K562 (cell line): ENCODE results near the gene XRCC2. TPM values are rescaled to one million over a fixed set of nuclear protein-coding genes. Genes with fewer than 3 reads are reported as not detected.
A peak's percentile ranks its signal among the peaks of the same experiment; 100 is the strongest.

ENCODE experiments used
- ATAC-seq: fragments of 200-7000 bp; cut with Tn5 transposase; 3 replicates; pipeline ENCODE4 v1.9.1; 2020; ENCODE audit warnings: moderate library complexity
- BruUV-seq: library from RNA; stranded (reverse); fragments of 400-500 nt; replicated peaks from 2 replicates; lab custom pipeline; 2021; lab: Mats Ljungman, UMichigan
- CTCF ChIA-PET: fragments of 300-600 bp; formaldehyde crosslinking; extraction: SDS; loops from one replicate; lab custom pipeline; 2021; ENCODE audit warnings: low intra/inter-chr PET ratio; lab: Yijun Ruan, JAX
- POLR2A ChIA-PET: fragments of 300-600, 350-650 bp; sonication (Branson Sonifier 250); formaldehyde crosslinking; extraction: SDS; loops from one replicate; lab custom pipeline; 2021; ENCODE audit warnings: antibody characterized with exemption, inconsistent platforms; lab: Yijun Ruan, JAX
- DNase-seq, 4 experiments: peaks; one replicate each; pipeline versions ENCODE4 v3.0.0 to v3.0.0-alpha.2; 2011 to 2018; ENCODE audit warnings: low spot score in 3 of 4, mixed read lengths in 3 of 4; ENCODE audit errors: extremely low read depth in 1 of 4
- FAIRE-seq: peaks from 2 replicates; lab custom pipeline; 2011; peaks lifted over from hg19 to GRCh38; lab: Jason Lieb, UNC
- H2AFZ ChIP-seq: 2 replicates; pipeline ENCODE4 v1.6.0; 2011; ENCODE audit warnings: low read depth, low read length, control low read depth, inconsistent platforms
- H3K27ac ChIP-seq: fragments of 200-600 bp; 3 replicates; pipeline ENCODE4 v1.8.0; 2011; ENCODE audit warnings: low read depth, mild to moderate bottlenecking, control low read depth, inconsistent platforms, low read length, moderate library complexity, mixed read lengths; ENCODE audit errors: extremely low read depth
- H3K27me3 ChIP-seq, 2 experiments: fragments of 300-600 bp in 1 of 2; 2 replicates in 1 of 2; 3 replicates in 1 of 2; pipeline versions ENCODE4 v1.6.0 to v1.8.0; 2011; ENCODE audit warnings: inconsistent platforms in 2 of 2, low read length in 2 of 2, mild to moderate bottlenecking in 1 of 2, mixed read lengths in 1 of 2, moderate library complexity in 1 of 2; ENCODE audit not compliant: control insufficient read depth in 2 of 2, insufficient read depth in 2 of 2
- H3K36me3 ChIP-seq: fragments of 300-600 bp; 3 replicates; pipeline ENCODE4 v1.8.0; 2011; ENCODE audit warnings: mild to moderate bottlenecking, low read length, inconsistent platforms; ENCODE audit not compliant: control insufficient read depth, insufficient read depth
- H3K4me1 ChIP-seq, 2 experiments: fragments of 200-600 bp in 1 of 2; replicated peaks in 1 of 2; 2 replicates in 1 of 2; 3 replicates in 1 of 2; pipeline versions ENCODE4 v1.5.1 to v1.8.0; 2011; ENCODE audit warnings: inconsistent platforms in 2 of 2, low read length in 2 of 2, mild to moderate bottlenecking in 1 of 2, mixed read lengths in 1 of 2, moderate library complexity in 1 of 2; ENCODE audit not compliant: control insufficient read depth in 2 of 2, insufficient read depth in 2 of 2
- H3K4me2 ChIP-seq: 2 replicates; pipeline ENCODE4 v1.6.1; 2011; ENCODE audit warnings: low read length, control low read depth, inconsistent platforms, mixed read lengths; ENCODE audit not compliant: insufficient read depth
- H3K4me3 ChIP-seq: fragments of 200-600 bp; sonication (generic), shearing (Covaris generic); 2 replicates; pipeline ENCODE4 v1.5.1; 2016; ENCODE audit warnings: control low read depth, inconsistent platforms
- H3K79me2 ChIP-seq: fragments of 200-600 bp; 3 replicates; pipeline ENCODE4 v1.8.0; 2011; ENCODE audit warnings: low read length, inconsistent platforms; ENCODE audit not compliant: control insufficient read depth, insufficient read depth
- H3K9ac ChIP-seq, 2 experiments: 2 replicates each; pipeline versions ENCODE4 v1.6.0 to v1.6.1; 2011; ENCODE audit warnings: low read depth in 2 of 2, low read length in 2 of 2, control low read depth in 1 of 2, inconsistent platforms in 1 of 2, mild to moderate bottlenecking in 1 of 2, mixed read lengths in 1 of 2; ENCODE audit not compliant: insufficient read depth in 1 of 2
- H3K9me1 ChIP-seq: one replicate; pipeline ENCODE4 v1.6.0; 2011; ENCODE audit warnings: inconsistent platforms, mild to moderate bottlenecking, low read length, moderate library complexity; ENCODE audit not compliant: control insufficient read depth, insufficient read depth
- H3K9me3 ChIP-seq: replicated peaks from 2 replicates; pipeline ENCODE4 v1.5.1; 2011; ENCODE audit warnings: low read depth, low read length, inconsistent platforms; ENCODE audit not compliant: control insufficient read depth, insufficient read depth
- H4K20me1 ChIP-seq: replicated peaks from 2 replicates; pipeline ENCODE4 v1.6.1; 2011; ENCODE audit warnings: low read length, inconsistent platforms, mixed read lengths; ENCODE audit not compliant: control insufficient read depth, insufficient read depth
- CBX8 ChIP-seq: fragments of 200-600 bp; sonication (generic); IDR thresholded peaks from 2 replicates; pipeline ENCODE4 v1.6.1; 2012; ENCODE audit warnings: borderline replicate concordance, mixed run types, low read depth, mild to moderate bottlenecking, moderate library complexity, mixed read lengths, low read length, control low read depth, inconsistent platforms; ENCODE audit not compliant: poor library complexity, severe bottlenecking; ENCODE audit errors: extremely low read depth
- EGR1 ChIP-seq: fragments of 450-650 bp; conservative IDR thresholded peaks from 2 replicates; pipeline ENCODE4 v1.6.1; 2017; ENCODE audit warnings: mild to moderate bottlenecking
- GABPA ChIP-seq: fragments of 200-800 bp; sonication (Bioruptor generic); conservative IDR thresholded peaks from 2 replicates; pipeline ENCODE4 v1.6.1; 2016; ENCODE audit warnings: low read depth, missing genetic modification characterization, missing compliant biosample characterization
- HDAC1 ChIP-seq, 2 experiments: fragments of 450-650 bp; IDR thresholded peaks; 2 replicates each; pipeline ENCODE4 v1.6.1; 2016 to 2017; ENCODE audit warnings: inconsistent platforms in 1 of 2, mild to moderate bottlenecking in 1 of 2, moderate library complexity in 1 of 2
- HNRNPH1 ChIP-seq: fragments of 200-400 bp; formaldehyde crosslinking; optimal IDR thresholded peaks from 2 replicates; pipeline ENCODE3; 2017; ENCODE audit warnings: low read depth, mild to moderate bottlenecking, low read length, moderate library complexity
- KDM5B ChIP-seq: fragments of 200-600 bp; sonication (generic); IDR thresholded peaks from 2 replicates; pipeline ENCODE4 v1.6.1; 2012; ENCODE audit warnings: low read depth, mild to moderate bottlenecking, moderate library complexity, low read length, control low read depth, inconsistent platforms; ENCODE audit not compliant: insufficient replicate concordance
- PHB2 ChIP-seq: fragments of 450-650 bp; IDR thresholded peaks from 2 replicates; pipeline ENCODE4 v1.6.1; 2017; ENCODE audit warnings: low read depth
- RNF2 ChIP-seq: sonication (generic); IDR thresholded peaks from 2 replicates; pipeline ENCODE4 v1.6.1; 2016
- ZFP36 ChIP-seq: fragments of 150-350 bp; IDR thresholded peaks from 2 replicates; pipeline ENCODE4 v1.6.1; 2018; ENCODE audit warnings: low read length, low read depth; ENCODE audit not compliant: partially characterized antibody
- WGBS: fragments of 100-300 bp; shearing (Covaris generic); methylation state at CpG from one replicate; pipeline ENCODE4 v1.1.6; 2016; ENCODE audit warnings: low coverage, mixed read lengths; ENCODE audit not compliant: insufficient coverage; ENCODE audit errors: missing lambda C conversion rate; 5-methylcytosine and 5-hydroxymethylcytosine counted together
- in situ Hi-C: fragments of 300-500 bp; cut with MboI; formaldehyde crosslinking; loops from 4 replicates; pipeline ENCODE4 v1.15.0; 2018; ENCODE audit warnings: inconsistent platforms, mixed read lengths
- intact Hi-C: fragments of 100-400 bp; cut with micrococcal nuclease; formaldehyde crosslinking; loops from 2 replicates; pipeline ENCODE4 v1.14.2; 2022
- polyA plus RNA-seq, 8 experiments: library from polyadenylated mRNA; depleted of rRNA in 4 of 8; stranded (reverse) in 5 of 8; unstranded in 3 of 8; fragments of >200 nt; fragmentation: Nextera tagmentation in 2 of 8; fragmentation: Illumina TruSeq in 1 of 8; extraction: Ambion mirVana in 2 of 8; extraction: Trizol in 1 of 8; gene quantifications; 2 replicates each; pipeline versions ENCODE4 v1.2.1 to v1.2.3, GENCODE V29; 2011 to 2014; ENCODE audit warnings: inconsistent platforms in 1 of 8, missing spikeins in 1 of 8
- total RNA-seq, 7 experiments: library from RNA; depleted of rRNA in 6 of 7; stranded (reverse); fragments of >200 nt in 6 of 7; fragmentation: Illumina TruSeq in 2 of 7; extraction: Trizol in 2 of 7; gene quantifications; 2 replicates each; pipeline versions ENCODE4 v1.2.1 to v1.2.3, GENCODE V29; 2011 to 2021; ENCODE audit warnings: low replicate concordance in 1 of 7
- TF ChIP-seq, protein P1 (sequence below): fragments of 200-800 bp; sonication (Bioruptor generic); IDR thresholded peaks from 2 replicates; pipeline ENCODE4 v1.6.1; 2016; ENCODE audit warnings: missing genetic modification characterization, missing compliant biosample characterization

The XRCC2 gene
- total and polyA plus RNA-seq, 9 of the 15 experiments (the other 6 are each of a cell fraction or from before 2014, with no cell fraction given): 16.2 to 58.0 (median 39.8) TPM

DNA sequence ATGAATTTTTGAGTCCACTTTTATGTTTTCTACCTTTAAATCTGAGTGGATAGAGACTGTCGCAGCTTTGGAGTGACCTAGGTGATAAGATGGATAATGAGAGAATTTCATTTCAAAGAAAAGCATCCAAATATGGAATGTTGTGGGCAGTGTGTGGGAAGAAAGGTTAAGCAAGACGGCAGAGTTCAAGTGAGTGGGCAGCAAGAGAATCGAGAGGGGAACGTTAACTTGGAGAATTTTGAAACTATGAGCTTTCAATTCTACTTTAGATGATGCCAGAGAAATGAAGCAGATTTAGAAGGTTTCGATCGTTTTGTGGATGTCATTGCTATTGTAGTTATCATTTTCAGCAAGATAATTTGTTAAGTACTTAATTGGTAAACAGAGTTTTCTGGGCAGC, 73.0 kb downstream of the XRCC2 start:
- Histone ChIP-seq H3K9me3 (no peaks in the 10 kb centered on the region; the same call in 1 of the 2 replicates), H3K36me3 (no peaks in the 10 kb centered on the region), H3K9ac (no peak overlapping the region), H4K20me1 (no peaks in the 10 kb centered on the region), H3K79me2 (no peaks in the 10 kb centered on the region), H2AFZ (no peak overlapping the region), H3K27ac (no peak overlapping the region), H3K4me2 (no peak overlapping the region), H3K4me3 (no peak overlapping the region), H3K4me1 (no peaks in the 10 kb centered on the region; a peak in 1 of 5 replicates), H3K27me3 (peaks cover 26 to 38% of the 10 kb centered on the region in 2 experiments), H3K9me1 (no peaks in the 10 kb centered on the region)
- 4% methylated on average over 6 of the region's 6 CpGs for WGBS
- DNase-seq: peak in 1 of 4 experiments; percentile 23
- no TSS peak for BruUV-seq
- FAIRE-seq: no peak
- TF ChIP-seq HDAC1 (IDR thresholded peaks at IDR 0.05) (0 out of 4 replicates have a peak, but pooled peaks of 1 of the 2 experiments have one; percentile 28), HNRNPH1 (peak; percentile 32), KDM5B (no peak), PHB2 (no peak), EGR1 (peak; percentile 92), RNF2 (peak; percentile 21; the same call in 1 of the 2 replicates), GABPA (tag) (no peak), CBX8 (peak; percentile 82), ZFP36 (peak; percentile 30)
- TF ChIP-seq, protein P1, sequence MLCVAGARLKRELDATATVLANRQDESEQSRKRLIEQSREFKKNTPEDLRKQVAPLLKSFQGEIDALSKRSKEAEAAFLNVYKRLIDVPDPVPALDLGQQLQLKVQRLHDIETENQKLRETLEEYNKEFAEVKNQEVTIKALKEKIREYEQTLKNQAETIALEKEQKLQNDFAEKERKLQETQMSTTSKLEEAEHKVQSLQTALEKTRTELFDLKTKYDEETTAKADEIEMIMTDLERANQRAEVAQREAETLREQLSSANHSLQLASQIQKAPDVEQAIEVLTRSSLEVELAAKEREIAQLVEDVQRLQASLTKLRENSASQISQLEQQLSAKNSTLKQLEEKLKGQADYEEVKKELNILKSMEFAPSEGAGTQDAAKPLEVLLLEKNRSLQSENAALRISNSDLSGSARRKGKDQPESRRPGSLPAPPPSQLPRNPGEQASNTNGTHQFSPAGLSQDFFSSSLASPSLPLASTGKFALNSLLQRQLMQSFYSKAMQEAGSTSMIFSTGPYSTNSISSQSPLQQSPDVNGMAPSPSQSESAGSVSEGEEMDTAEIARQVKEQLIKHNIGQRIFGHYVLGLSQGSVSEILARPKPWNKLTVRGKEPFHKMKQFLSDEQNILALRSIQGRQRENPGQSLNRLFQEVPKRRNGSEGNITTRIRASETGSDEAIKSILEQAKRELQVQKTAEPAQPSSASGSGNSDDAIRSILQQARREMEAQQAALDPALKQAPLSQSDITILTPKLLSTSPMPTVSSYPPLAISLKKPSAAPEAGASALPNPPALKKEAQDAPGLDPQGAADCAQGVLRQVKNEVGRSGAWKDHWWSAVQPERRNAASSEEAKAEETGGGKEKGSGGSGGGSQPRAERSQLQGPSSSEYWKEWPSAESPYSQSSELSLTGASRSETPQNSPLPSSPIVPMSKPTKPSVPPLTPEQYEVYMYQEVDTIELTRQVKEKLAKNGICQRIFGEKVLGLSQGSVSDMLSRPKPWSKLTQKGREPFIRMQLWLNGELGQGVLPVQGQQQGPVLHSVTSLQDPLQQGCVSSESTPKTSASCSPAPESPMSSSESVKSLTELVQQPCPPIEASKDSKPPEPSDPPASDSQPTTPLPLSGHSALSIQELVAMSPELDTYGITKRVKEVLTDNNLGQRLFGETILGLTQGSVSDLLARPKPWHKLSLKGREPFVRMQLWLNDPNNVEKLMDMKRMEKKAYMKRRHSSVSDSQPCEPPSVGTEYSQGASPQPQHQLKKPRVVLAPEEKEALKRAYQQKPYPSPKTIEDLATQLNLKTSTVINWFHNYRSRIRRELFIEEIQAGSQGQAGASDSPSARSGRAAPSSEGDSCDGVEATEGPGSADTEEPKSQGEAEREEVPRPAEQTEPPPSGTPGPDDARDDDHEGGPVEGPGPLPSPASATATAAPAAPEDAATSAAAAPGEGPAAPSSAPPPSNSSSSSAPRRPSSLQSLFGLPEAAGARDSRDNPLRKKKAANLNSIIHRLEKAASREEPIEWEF (CRISPR knock-in tag): no peak
- in situ Hi-C loops (no loop called here), intact Hi-C loops (no loop called here)
- ChIA-PET POLR2A (interaction anchor here (1.0 kb wide), 2 partner anchors 24 to 46 kb away, joined by 3 read pairs; no protein-coding TSS in a partner anchor), CTCF (no interaction called here)
- ATAC-seq: no peak
